ENCODE results near the gene NINJ1.

NINJ1 gene

DNA sequence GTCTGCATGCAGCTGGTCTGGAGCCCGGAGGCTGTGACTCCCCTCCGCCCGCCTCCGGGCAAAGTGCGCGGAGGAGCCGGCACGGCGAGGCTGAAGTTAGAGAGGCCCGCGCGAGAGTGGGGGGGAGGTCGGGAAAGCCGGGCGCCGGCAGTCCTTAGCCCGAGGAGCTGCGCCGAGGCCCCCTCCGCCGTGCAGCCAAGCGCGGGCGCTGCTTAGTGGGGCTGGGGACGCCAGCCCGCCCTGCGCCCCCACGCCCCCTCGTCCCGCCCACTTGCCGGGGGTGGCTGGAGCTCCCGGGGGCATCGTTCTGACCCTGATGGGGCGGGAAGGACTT lies 403 bp downstream of the NINJ1 start:
- Mint-ChIP-seq H3K36me3 (ENCODE audit: insufficient read depth) (peaks cover 71% of the 10 kb centered on the region), H3K9me3 (no peaks in the 10 kb centered on the region), H3K4me1 (ENCODE audit: low read depth in 2 of 2) (peaks cover 38 to 48% of the 10 kb centered on the region in 2 donors), H3K27me3 (no peaks in the 10 kb centered on the region), H3K27ac (peak overlapping the region; percentile 97 to 98), H3K4me3 (peak overlapping the region; percentile 91 to 93)
- ATAC-seq (replicated peaks) (no peak), DNase-seq (peak in 2 of 3 experiments; percentile 55 to 66)

DNA sequence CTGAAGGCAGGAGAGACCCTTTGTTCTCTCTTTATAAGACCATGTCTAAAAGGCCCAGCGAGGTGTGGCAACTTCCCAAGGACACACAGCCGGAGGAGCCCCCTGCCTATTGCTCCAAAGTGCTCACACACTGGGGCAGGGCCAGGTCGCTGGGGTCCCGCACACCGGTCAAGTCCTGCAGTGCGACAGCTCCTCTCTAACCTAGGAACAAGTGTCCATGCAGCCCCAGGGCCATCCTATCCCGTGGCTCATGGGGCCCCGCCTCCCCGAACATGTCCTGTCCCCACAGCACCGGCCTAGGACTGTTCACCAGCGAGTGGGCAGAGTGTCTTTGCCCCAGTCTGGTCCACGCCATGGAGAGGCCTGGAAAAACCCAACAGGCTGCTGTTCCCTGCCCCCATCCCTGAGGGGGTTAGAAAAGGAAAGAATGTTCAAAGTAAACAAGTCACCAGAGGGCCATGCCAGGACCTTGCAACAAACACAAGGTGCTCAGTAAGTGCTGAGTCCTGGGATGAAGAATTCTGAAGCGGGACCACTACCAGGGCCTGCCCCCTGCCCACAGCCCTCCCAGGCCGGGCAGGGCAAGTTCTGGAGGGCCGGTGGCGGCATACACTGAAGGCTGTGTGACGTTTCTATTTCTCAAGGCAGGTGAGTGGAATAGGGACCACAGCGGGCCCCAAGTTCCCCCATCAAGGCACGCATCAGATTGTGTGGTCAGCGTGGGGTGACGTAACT lies 938 bp downstream of the NINJ1 start:
- Mint-ChIP-seq H3K9me3 (no peaks in the 10 kb centered on the region), H3K4me1 (ENCODE audit: low read depth in 2 of 2) (peaks cover 42 to 53% of the 10 kb centered on the region in 2 donors), H3K27ac (peak overlapping the region; percentile 97 to 98), H3K4me3 (peak overlapping the region; percentile 91 to 93), H3K36me3 (ENCODE audit: insufficient read depth) (peaks cover 77% of the 10 kb centered on the region), H3K27me3 (no peaks in the 10 kb centered on the region)
- ATAC-seq (replicated peaks) (peak; percentile 45), DNase-seq (peak in 1 of 3 experiments; percentile 68)

- H3K4me1 Mint-ChIP-seq (ENCODE audit: low read depth in 2 of 2) = peaks cover 42 to 59% of the 10 kb centered on the region in 2 donors
- DNase-seq (no peak), ATAC-seq (replicated peaks) (no peak)
These were observed 1.6 kb downstream of the NINJ1 start for GRCh38 chr9:93132287-93132927.

DNA sequence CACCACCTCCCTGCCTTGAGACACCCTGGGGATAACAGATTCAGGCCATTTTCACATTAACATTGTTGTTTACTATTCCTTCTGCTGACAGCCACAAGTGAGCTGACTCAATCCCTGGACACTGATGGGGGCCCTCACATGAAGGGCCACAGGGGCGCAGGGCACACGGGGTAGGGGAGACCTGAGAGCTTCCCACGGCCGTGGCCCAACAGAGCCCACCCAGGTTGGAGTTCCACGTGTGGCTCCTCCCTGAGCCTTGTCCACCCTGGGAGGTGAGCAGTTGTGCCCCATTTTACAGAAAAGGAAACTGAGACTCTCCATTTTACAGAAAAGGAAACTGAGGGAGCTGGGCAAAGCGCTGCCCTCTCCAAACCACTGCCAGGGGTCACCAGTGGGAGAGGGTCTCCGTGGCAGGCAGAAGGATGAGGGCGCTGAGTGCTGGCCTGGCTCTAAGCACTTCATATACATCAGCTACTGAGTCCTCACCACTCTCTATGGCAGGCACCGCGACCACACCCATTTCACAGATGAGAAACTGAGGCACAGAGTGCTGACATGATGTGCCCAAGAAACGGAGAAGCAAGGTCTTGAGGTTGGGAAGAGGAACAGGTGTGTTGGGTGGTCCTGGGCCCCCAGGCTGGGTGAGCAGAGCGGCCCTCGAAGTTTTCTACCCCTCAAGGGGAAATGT lies 2.3 kb downstream of the NINJ1 start:
- peaks cover 45 to 65% of the 10 kb centered on the region in 2 donors for H3K4me1 Mint-ChIP-seq (ENCODE audit: low read depth in 2 of 2)

More at GRCh38 chr9:93132287-93132927, 1.6 kb downstream of the NINJ1 start:
- H3K36me3 Mint-ChIP-seq (ENCODE audit: insufficient read depth) = peaks cover 80% of the 10 kb centered on the region
- no peaks in the 10 kb centered on the region for H3K27me3 Mint-ChIP-seq
- H3K27ac Mint-ChIP-seq = peak overlapping the region; percentile 97 to 98
- H3K4me3 Mint-ChIP-seq = peak overlapping the region; percentile 91 to 93
- H3K9me3 Mint-ChIP-seq = no peaks in the 10 kb centered on the region

GRCh38 chr9:93130861-93131481 lies 3.1 kb downstream of the NINJ1 start:
- DNase-seq (no peak), ATAC-seq (replicated peaks) (no peak)
- Mint-ChIP-seq H3K27me3 (no peaks in the 10 kb centered on the region), H3K27ac (peak overlapping the region; percentile 87 to 97), H3K36me3 (ENCODE audit: insufficient read depth) (peaks cover 88% of the 10 kb centered on the region), H3K9me3 (no peaks in the 10 kb centered on the region), H3K4me3 (peak overlapping the region; percentile 22 to 93), H3K4me1 (ENCODE audit: low read depth in 2 of 2) (peaks cover 53 to 70% of the 10 kb centered on the region in 2 donors)

More for the DNA sequence above, 2.3 kb downstream of the NINJ1 start:
- Mint-ChIP-seq H3K36me3 (ENCODE audit: insufficient read depth) (peaks cover 85% of the 10 kb centered on the region), H3K4me3 (peak overlapping the region; percentile 91 to 93), H3K9me3 (no peaks in the 10 kb centered on the region), H3K27ac (peak overlapping the region; percentile 97 to 98), H3K27me3 (no peaks in the 10 kb centered on the region)
- ATAC-seq (replicated peaks) (no peak), DNase-seq (no peak)

DNA sequence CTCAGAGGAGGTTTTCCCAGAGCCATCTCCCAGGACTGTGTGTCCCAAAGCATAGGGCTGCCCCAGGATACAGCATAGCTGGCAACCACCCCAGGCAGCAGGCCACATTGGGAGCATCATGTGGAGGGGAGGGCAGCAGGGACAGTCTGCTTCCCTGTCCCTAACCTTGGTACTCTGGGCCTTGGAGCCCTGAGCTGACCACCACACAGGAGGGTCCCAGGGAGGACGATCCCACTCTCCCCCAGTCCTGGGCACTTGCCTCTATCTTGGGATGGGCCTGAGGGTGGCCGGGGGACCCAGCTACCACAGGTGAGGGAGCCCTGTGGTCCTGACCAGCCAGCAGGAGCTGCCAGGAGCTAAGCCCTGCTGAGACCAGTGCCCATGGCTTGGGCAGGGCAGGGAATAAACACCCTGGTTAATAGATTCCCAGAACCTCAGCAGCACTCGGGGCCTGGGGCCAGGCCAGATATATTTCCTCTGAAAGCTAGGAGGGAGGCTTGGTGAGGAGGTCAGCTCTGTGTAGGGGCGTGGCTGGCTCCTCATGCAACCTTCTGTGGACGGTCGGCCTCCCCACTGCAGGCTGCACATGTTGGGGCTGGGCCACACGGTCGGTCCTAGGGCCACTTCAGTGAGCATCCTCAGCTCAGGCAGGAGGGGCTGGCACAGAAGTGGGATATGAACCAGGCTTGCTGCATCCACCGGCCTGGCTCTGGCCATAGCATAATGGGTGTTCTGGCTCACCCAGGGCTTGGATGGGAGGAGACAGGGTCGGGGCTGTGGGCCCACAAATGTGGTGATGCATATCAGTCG lies 4.2 kb downstream of the NINJ1 start:
- DNase-seq = no peak
- Mint-ChIP-seq H3K27ac (peak overlapping the region; percentile 87 to 97), H3K27me3 (no peaks in the 10 kb centered on the region), H3K4me3 (peak overlapping the region; percentile 22 to 93), H3K4me1 (ENCODE audit: low read depth in 2 of 2) (peaks cover 57 to 74% of the 10 kb centered on the region in 2 donors), H3K9me3 (no peaks in the 10 kb centered on the region), H3K36me3 (ENCODE audit: insufficient read depth) (peaks cover 99% of the 10 kb centered on the region)
- ATAC-seq (replicated peaks) = no peak

- no peaks in the 10 kb centered on the region for H3K9me3 Mint-ChIP-seq
- DNase-seq = no peak
- H3K4me3 Mint-ChIP-seq = peak overlapping the region; percentile 3 to 13
- H3K36me3 Mint-ChIP-seq (ENCODE audit: insufficient read depth) = peaks cover 99% of the 10 kb centered on the region
- H3K4me1 Mint-ChIP-seq (ENCODE audit: low read depth in 2 of 2) = peaks cover 51 to 74% of the 10 kb centered on the region in 2 donors
- H3K27ac Mint-ChIP-seq = peak overlapping the region; percentile 19 to 97
- no peaks in the 10 kb centered on the region for H3K27me3 Mint-ChIP-seq
- no peak for ATAC-seq (replicated peaks)
These were observed 4.8 kb downstream of the NINJ1 start for GRCh38 chr9:93129286-93129685.

DNA sequence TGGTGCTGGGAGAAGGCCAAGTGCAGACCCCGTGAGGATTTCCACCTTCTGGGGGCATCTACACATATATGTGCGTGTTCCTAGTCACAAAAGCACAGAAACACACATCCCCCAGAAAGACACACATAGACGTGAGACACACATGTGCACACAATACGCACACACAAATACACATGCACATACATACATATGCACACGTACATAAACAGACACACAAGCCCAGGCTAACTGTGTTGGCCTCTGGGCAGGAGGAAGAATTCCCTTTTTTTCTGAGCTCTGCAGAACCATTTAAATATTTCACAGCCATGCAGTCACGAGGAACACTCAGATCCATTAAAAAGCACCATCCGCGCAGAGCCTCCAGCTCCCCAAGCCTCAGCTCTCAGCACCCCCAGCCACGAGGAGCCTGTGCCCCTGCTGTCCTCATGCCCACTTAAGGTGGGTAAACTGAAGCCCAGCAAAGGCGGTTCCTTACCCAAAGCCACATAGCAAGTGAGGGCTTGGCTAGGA lies 5.3 kb downstream of the NINJ1 start:
- no peak for ATAC-seq (replicated peaks)
- peak overlapping the region in 1 of 2 donors; percentile 36 for H3K4me3 Mint-ChIP-seq
- peak overlapping the region; percentile 97 for H3K27ac Mint-ChIP-seq
- H3K36me3 Mint-ChIP-seq (ENCODE audit: insufficient read depth) = peaks cover 99% of the 10 kb centered on the region
- H3K9me3 Mint-ChIP-seq = no peaks in the 10 kb centered on the region
- H3K27me3 Mint-ChIP-seq = no peaks in the 10 kb centered on the region
- peaks cover 51 to 75% of the 10 kb centered on the region in 2 donors for H3K4me1 Mint-ChIP-seq (ENCODE audit: low read depth in 2 of 2)
- DNase-seq = no peak

DNA sequence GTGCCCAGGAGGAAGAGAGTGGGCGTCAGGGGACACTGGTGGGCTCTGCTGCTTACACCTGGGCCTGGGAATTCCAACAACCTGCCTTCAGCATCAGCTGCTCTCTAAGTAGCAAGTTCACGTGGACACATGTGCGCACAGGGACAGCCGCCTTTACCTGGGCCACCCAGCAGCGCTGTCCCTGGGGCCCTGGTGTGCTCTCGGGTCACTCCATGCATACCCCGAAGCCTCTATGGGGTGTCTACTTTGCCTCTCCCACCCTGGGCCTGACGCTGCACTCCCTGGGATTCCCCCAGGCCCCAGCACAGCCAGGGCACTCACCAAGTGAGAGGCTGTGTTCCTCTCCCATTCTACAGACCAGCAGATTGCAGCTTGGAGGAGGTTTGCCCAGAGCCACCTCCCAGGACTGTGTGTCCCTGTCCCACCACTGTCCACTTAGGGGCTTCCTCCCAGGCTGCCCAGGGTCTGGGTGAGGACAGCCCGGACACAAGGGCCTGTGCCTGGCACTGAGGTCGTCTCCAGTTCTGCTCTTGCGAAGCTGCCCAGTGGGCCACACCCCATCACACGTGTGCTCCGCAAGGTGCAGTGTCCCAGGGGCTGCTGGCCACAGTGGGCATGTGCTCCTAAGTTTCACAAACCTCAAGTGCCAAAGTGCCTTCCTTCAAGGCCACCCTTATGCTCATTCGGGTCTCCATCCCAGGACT lies 5.9 kb downstream of the NINJ1 start:
- H3K27ac Mint-ChIP-seq = peak overlapping the region; percentile 97
- H3K4me1 Mint-ChIP-seq (ENCODE audit: low read depth in 2 of 2) = peaks cover 48 to 73% of the 10 kb centered on the region in 2 donors
- peaks cover 99% of the 10 kb centered on the region for H3K36me3 Mint-ChIP-seq (ENCODE audit: insufficient read depth)
- H3K9me3 Mint-ChIP-seq = no peaks in the 10 kb centered on the region
- peak overlapping the region in 1 of 2 donors; percentile 36 for H3K4me3 Mint-ChIP-seq
- H3K27me3 Mint-ChIP-seq = no peaks in the 10 kb centered on the region
- no peak for ATAC-seq (replicated peaks)
- DNase-seq = no peak

- Mint-ChIP-seq H3K4me1 (ENCODE audit: low read depth in 2 of 2) (peaks cover 43 to 66% of the 10 kb centered on the region in 2 donors), H3K36me3 (ENCODE audit: insufficient read depth) (peaks cover 99% of the 10 kb centered on the region), H3K9me3 (no peaks in the 10 kb centered on the region), H3K27me3 (no peaks in the 10 kb centered on the region), H3K27ac (peak overlapping the region; percentile 97), H3K4me3 (peak overlapping the region; percentile 52 to 75)
- ATAC-seq (replicated peaks) = no peak
- DNase-seq = no peak
These were observed 6.6 kb downstream of the NINJ1 start for GRCh38 chr9:93127395-93127911.

DNA sequence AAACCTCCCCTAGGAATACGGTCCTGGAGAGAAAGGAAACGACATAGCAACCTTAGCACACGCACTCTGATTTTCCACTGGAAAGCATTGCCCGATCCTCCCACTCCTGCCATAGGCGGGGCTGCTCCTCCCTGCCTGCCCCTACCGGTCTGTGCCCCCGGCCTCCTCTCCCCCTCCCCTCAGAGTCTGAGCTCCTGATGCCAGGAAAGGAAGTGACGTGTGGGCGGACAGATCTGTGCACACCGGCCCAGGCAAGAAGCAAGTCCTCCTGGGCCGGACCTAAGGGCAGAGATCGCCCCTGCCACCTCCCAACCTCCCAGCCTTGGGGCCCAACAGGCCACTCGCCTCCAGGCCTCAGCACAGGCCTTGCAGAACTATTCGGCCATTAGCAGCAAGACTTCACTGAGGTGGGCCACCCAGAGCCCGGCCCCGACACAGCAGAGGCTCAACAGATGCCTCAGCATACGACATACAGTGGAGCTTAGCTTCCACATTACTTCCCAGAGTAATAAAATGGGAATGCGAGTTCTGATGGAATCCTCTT lies 7.2 kb downstream of the NINJ1 start:
- H3K27ac Mint-ChIP-seq = peak overlapping the region; percentile 97
- H3K9me3 Mint-ChIP-seq = no peaks in the 10 kb centered on the region
- H3K36me3 Mint-ChIP-seq (ENCODE audit: insufficient read depth) = peaks cover 99% of the 10 kb centered on the region
- H3K27me3 Mint-ChIP-seq = no peaks in the 10 kb centered on the region
- H3K4me3 Mint-ChIP-seq = peak overlapping the region; percentile 75 to 80
- DNase-seq (no peak), ATAC-seq (replicated peaks) (no peak)
- H3K4me1 Mint-ChIP-seq (ENCODE audit: low read depth in 2 of 2) = peaks cover 39 to 60% of the 10 kb centered on the region in 2 donors
